Type B pancreatic cell (in vitro differentiated cells): Measurements from ENCODE around the gene INO80. TPM values are rescaled to one million over a fixed set of nuclear protein-coding genes. Genes with fewer than 3 reads are reported as not detected.
"Not testable (repeated sequence)": the region's sequence is repeated elsewhere in the genome, so short reads cannot be mapped to it uniquely, and the experiment has no call there.

ENCODE experiments used
- DNase-seq: peaks from one replicate; pipeline ENCODE4 v3.0.0; 2021; ENCODE audit warnings: mixed read lengths; ENCODE audit not compliant: unreplicated experiment; ENCODE audit errors: extremely low spot score
- H3K27ac Mint-ChIP-seq: 2 replicates; pipeline ENCODE4 v1.8.0; 2021; ENCODE audit warnings: mild to moderate bottlenecking, mixed read lengths
- H3K27me3 Mint-ChIP-seq: 2 replicates; pipeline ENCODE4 v1.8.0; 2021; ENCODE audit warnings: mixed read lengths
- H3K36me3 Mint-ChIP-seq: 2 replicates; pipeline ENCODE4 v1.8.0; 2021; ENCODE audit warnings: mixed read lengths
- H3K4me1 Mint-ChIP-seq: one replicate; pipeline ENCODE4 v1.8.0; 2021; ENCODE audit warnings: mixed read lengths; ENCODE audit not compliant: unreplicated experiment
- H3K4me3 Mint-ChIP-seq: 2 replicates; pipeline ENCODE4 v1.8.0; 2021; ENCODE audit warnings: mild to moderate bottlenecking, mixed read lengths
- H3K9me3 Mint-ChIP-seq: 2 replicates; pipeline ENCODE4 v1.8.0; 2021; ENCODE audit warnings: mixed read lengths
- total RNA-seq: library from RNA; stranded (reverse); gene quantifications from 2 replicates; pipeline ENCODE4 v1.2.1, GENCODE V29; 2021; ENCODE audit warnings: low replicate concordance
- TF ChIP-seq, protein P1 (sequence below): fragments of 200-600 bp; sonication (generic); conservative IDR thresholded peaks from 2 replicates; pipeline ENCODE4 v1.5.0; 2021; ENCODE audit warnings: antibody characterized with exemption, mild to moderate bottlenecking

INO80 gene
- total RNA-seq, 1 donor from 2014 or later = 22.3 TPM

DNA sequence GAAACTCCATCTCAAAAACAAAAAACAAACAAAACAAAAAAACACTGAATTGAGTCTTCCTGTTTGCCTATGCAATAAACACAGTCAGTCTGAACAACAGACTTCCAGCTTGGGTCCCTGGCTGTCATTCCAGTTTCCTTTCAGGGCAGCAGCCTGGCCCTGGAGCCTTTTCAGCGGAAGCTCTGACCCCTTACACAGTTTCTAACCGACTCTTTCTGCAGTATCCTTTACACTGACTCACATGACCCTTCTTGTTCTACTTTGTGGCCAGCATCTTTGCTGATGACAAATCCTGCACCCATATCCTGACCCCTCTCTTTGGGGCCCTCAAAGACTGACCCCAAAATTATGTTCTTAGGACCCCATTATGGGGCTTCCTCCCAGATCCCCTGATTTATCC lies 38.3 kb upstream of the INO80 start:
- peaks cover 5% of the 10 kb centered on the region for H3K9me3 Mint-ChIP-seq
- no peak for DNase-seq
- H3K27ac Mint-ChIP-seq = no peak overlapping the region
- TF ChIP-seq, protein P1, sequence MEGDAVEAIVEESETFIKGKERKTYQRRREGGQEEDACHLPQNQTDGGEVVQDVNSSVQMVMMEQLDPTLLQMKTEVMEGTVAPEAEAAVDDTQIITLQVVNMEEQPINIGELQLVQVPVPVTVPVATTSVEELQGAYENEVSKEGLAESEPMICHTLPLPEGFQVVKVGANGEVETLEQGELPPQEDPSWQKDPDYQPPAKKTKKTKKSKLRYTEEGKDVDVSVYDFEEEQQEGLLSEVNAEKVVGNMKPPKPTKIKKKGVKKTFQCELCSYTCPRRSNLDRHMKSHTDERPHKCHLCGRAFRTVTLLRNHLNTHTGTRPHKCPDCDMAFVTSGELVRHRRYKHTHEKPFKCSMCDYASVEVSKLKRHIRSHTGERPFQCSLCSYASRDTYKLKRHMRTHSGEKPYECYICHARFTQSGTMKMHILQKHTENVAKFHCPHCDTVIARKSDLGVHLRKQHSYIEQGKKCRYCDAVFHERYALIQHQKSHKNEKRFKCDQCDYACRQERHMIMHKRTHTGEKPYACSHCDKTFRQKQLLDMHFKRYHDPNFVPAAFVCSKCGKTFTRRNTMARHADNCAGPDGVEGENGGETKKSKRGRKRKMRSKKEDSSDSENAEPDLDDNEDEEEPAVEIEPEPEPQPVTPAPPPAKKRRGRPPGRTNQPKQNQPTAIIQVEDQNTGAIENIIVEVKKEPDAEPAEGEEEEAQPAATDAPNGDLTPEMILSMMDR = no peak
- no peaks in the 10 kb centered on the region for H3K27me3 Mint-ChIP-seq
- no peaks in the 10 kb centered on the region for H3K36me3 Mint-ChIP-seq
- no peak overlapping the region for H3K4me3 Mint-ChIP-seq
- H3K4me1 Mint-ChIP-seq = no peaks in the 10 kb centered on the region

DNA sequence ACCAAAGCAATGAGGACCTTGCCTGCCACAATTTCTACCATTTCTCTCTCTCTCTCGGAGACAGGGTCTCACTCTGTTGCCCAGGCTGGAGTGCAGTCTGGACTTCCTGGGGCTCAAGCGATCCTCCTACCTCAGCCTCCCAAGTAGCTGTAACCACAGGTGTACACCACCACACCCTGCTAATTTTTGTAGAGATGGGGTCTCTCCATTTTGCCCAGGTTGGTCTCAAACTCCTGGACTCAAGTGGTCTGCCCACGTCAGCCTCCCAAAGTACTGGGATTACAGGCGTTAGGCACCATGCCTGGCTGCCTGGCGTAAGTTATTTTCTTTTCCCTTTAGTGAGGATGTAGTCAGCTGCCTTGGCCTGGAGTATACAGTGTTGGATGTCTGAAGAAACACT lies 37.7 kb upstream of the INO80 start:
- TF ChIP-seq, protein P1 = no peak
- H3K4me1 Mint-ChIP-seq = no peaks in the 10 kb centered on the region
- no peak for DNase-seq
- H3K4me3 Mint-ChIP-seq = no peak overlapping the region
- H3K36me3 Mint-ChIP-seq = no peaks in the 10 kb centered on the region
- H3K27me3 Mint-ChIP-seq = no peaks in the 10 kb centered on the region
- H3K27ac Mint-ChIP-seq = no peak overlapping the region
- H3K9me3 Mint-ChIP-seq = peaks cover 5% of the 10 kb centered on the region

DNA sequence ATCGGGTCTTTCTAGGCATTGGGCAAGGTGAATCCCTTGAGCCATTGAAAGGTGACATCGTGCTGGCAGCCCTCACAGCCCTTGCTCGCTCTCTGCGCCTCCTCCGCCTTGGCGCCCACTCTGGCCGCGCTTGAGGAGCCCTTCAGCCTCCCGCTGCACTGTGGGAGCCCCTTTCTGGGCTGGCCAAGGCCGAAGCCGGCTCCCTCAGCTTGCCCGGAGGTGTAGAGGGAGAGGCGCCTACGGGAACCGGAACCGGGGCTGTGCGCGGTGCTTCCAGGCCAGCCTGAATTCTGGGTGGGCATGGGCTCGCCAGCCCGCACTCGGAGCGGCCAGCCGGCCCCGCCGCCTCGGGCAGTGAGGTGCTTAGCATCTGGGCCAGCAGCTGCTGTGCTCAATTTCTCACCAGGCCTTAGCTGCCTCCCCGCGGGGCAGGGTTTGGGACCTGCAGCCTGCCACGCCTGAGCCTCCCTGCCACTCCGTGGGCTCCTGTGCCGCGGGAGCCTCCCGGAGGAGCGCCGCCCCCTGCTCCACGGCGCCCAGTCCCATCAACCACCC lies 35.4 kb upstream of the INO80 start:
- Mint-ChIP-seq H3K27me3 (no peaks in the 10 kb centered on the region), H3K36me3 (no peaks in the 10 kb centered on the region), H3K27ac (no peak overlapping the region), H3K4me1 (no peaks in the 10 kb centered on the region), H3K4me3 (no peak overlapping the region), H3K9me3 (peaks cover 5% of the 10 kb centered on the region)
- DNase-seq = no peak
- TF ChIP-seq, protein P1 = no peak

DNA sequence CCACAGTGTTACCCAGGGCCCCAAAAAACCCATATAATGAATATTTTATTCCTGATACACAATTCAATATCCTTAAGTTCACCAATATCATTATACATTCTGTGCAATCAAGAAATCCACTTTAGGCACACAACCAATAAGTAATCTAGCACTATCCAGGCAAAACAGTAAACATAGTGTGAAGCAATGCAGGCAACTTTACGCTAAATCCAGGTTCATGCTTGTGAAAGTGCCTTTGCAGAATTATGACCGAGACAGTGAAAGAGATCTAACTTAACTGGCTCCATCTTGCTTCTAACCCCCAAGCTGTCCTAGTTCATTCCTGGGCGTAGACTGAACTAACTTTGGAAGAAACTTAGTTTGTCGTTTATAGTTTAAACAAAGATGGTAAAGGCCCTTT lies 34.2 kb upstream of the INO80 start:
- H3K27me3 Mint-ChIP-seq = no peaks in the 10 kb centered on the region
- no peak overlapping the region for H3K4me3 Mint-ChIP-seq
- H3K4me1 Mint-ChIP-seq = no peaks in the 10 kb centered on the region
- peaks cover 5% of the 10 kb centered on the region for H3K9me3 Mint-ChIP-seq
- DNase-seq = no peak
- H3K36me3 Mint-ChIP-seq = no peaks in the 10 kb centered on the region
- H3K27ac Mint-ChIP-seq = no peak overlapping the region
- TF ChIP-seq, protein P1 = no peak

DNA sequence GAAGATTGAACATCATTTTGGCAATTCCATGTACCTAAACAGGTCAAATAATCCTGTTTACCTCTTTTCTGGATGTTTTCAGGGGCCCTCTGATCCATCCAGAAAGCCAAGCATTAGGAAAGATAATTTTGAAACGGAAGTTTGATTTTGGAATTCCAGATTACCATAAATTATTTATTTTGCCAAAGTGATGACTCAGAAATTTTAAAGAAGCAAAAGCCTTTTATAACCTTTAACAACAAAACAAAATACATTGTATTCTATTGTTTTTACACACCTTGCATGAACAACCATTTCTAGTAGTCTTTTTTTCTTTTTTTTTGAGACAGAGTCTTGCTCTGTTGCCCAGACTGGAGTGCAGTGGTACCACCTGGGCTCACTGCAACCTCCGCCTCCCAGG lies 32.0 kb upstream of the INO80 start:
- no peak for DNase-seq
- Mint-ChIP-seq H3K4me1 (no peaks in the 10 kb centered on the region), H3K36me3 (no peaks in the 10 kb centered on the region), H3K4me3 (no peak overlapping the region), H3K27ac (no peak overlapping the region), H3K27me3 (no peaks in the 10 kb centered on the region), H3K9me3 (peaks cover 5% of the 10 kb centered on the region)
- TF ChIP-seq, protein P1 = no peak

DNA sequence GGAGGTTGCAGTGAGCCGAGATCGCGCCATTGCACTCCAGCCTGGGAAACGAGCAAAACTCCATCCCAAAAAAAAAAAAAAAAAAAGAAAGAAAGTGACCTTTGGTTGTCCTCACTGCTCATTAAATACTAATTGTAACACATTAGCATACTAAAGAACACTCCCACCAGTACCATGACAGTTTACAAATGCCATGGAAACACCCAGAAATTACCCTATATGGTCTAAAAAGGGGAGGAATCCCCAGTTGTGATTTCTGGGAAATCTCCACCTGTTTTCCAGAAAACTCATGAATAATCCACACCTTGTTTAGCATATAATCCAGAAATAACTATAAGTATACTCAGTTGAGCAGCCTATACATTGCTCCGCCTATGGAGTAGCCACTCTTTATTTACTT lies 23.5 kb upstream of the INO80 start:
- no peaks in the 10 kb centered on the region for H3K36me3 Mint-ChIP-seq

DNA sequence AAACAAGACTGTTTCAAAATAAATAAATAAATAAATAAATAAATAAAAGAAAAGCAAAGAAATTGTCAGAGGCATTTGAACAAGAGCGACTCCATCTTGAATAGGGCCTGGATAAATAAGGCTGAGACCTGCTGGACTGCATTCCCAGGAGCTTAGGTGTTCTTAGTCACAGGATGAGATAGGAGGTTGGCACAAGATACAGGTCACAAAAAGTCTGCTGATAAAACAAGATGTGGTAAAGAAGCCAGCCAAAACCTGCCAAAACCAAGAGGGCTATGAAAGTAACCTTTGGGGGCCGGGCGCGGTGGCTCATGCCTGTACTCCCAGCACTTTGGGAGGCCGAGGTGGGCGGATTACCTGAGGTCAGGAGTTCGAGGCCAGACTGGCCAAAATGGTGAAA lies 23.0 kb upstream of the INO80 start:
- not testable (repeated sequence) for DNase-seq, H3K9me3 Mint-ChIP-seq, H3K27ac Mint-ChIP-seq, H3K36me3 Mint-ChIP-seq, H3K4me3 Mint-ChIP-seq, H3K27me3 Mint-ChIP-seq, H3K4me1 Mint-ChIP-seq

More for the DNA sequence above, 23.5 kb upstream of the INO80 start:
- H3K9me3 Mint-ChIP-seq = no peaks in the 10 kb centered on the region
- no peak overlapping the region for H3K4me3 Mint-ChIP-seq
- TF ChIP-seq, protein P1 = no peak
- no peak overlapping the region for H3K27ac Mint-ChIP-seq
- no peak for DNase-seq
- no peaks in the 10 kb centered on the region for H3K4me1 Mint-ChIP-seq
- H3K27me3 Mint-ChIP-seq = no peaks in the 10 kb centered on the region

DNA sequence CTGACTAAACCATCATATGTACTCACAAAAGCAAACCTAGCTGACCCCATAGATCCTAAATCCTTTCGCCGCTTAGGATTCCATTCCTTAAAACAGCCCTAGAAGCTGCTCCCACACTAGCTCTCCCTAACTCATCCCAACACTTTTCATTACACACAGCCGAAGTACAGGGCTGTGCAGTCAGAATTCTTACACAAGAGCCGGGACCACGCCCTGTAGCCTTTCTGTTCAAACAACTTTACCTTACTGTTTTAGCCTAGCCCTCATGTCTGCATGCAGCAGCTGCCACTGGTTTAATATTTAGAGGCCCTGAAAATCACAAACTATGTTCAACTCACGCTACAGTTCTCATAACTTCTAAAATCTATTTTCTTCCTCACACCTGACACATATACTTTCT lies 19.5 kb upstream of the INO80 start:
- not testable (repeated sequence) for H3K4me1 Mint-ChIP-seq, H3K27me3 Mint-ChIP-seq, H3K4me3 Mint-ChIP-seq, H3K27ac Mint-ChIP-seq, H3K9me3 Mint-ChIP-seq, DNase-seq, H3K36me3 Mint-ChIP-seq
